H1 (cell line): Measurements from ENCODE around the gene ANKRD29. TPM values are rescaled to one million over a fixed set of nuclear protein-coding genes. Genes with fewer than 3 reads are reported as not detected.

ENCODE experiments used
- ASH2L ChIP-seq: fragments of 200-600, 300-600 bp; sonication (generic); IDR thresholded peaks from one replicate; pipeline ENCODE4 v1.7.1; 2017; ENCODE audit warnings: low read length
- BCL11A ChIP-seq, 2 experiments: IDR thresholded peaks; one replicate each; pipeline ENCODE4 v1.6.1; 2011; ENCODE audit warnings: low read depth in 2 of 2, low read length in 2 of 2, mild to moderate bottlenecking in 2 of 2
- BRCA1 ChIP-seq: IDR thresholded peaks from 2 replicates; pipeline ENCODE4 v1.6.1; 2012; ENCODE audit warnings: low read depth, low read length, improper control_type of control experiment
- CHD2 ChIP-seq: IDR thresholded peaks from 2 replicates; pipeline ENCODE4 v1.6.1; 2012; ENCODE audit warnings: low read length, improper control_type of control experiment
- CREB1 ChIP-seq: IDR thresholded peaks from 2 replicates; pipeline ENCODE4 v1.6.1; 2012; ENCODE audit warnings: inconsistent platforms
- EGR1 ChIP-seq: IDR thresholded peaks from 2 replicates; pipeline ENCODE4 v1.6.1; 2011; ENCODE audit warnings: low read depth, low read length, borderline replicate concordance
- SP2 ChIP-seq: IDR thresholded peaks from 2 replicates; pipeline ENCODE4 v1.6.1; 2012; ENCODE audit warnings: mild to moderate bottlenecking, low read length, inconsistent platforms
- polyA plus RNA-seq, 7 experiments: library from polyadenylated mRNA; depleted of rRNA in 3 of 7; stranded (reverse) in 5 of 7; unstranded in 2 of 7; fragments of >200 nt in 5 of 7; fragments of 200-250 nt in 2 of 7; gene quantifications; 1 replicate in 5 of 7; 2 replicates in 1 of 7; 4 replicates in 1 of 7; pipeline versions ENCODE4 v1.2.1 to v1.2.3, GENCODE V29; 2011 to 2013; ENCODE audit warnings: missing spikeins in 2 of 7, mixed read lengths in 2 of 7
- total RNA-seq: library from RNA; stranded (reverse); fragmentation: NEBNext Ultra II Directional; extraction: Animal tissue kit (Norgen Biotek cat#: 25700); gene quantifications from 2 replicates; pipeline ENCODE4 v1.2.1, GENCODE V29; 2021
- TF ChIP-seq, protein P1 (sequence below): fragments of 300-600 bp; sonication (generic); IDR thresholded peaks from 2 replicates; pipeline ENCODE4 v1.7.1; 2012; ENCODE audit warnings: low read length, moderate library complexity, mild to moderate bottlenecking, inconsistent platforms; ENCODE audit not compliant: insufficient replicate concordance
- TF ChIP-seq, protein P2 (sequence below), 3 experiments: IDR thresholded peaks; 1 replicate in 2 of 3; 2 replicates in 1 of 3; pipeline versions ENCODE4 v1.5.1 to v1.6.1; 2011; ENCODE audit warnings: low read length in 3 of 3, mild to moderate bottlenecking in 3 of 3, inconsistent platforms in 2 of 3, low read depth in 1 of 3, moderate library complexity in 1 of 3; ENCODE audit not compliant: insufficient read depth in 1 of 3; ENCODE audit errors: control extremely low read depth in 1 of 3

The ANKRD29 gene
- total and polyA plus RNA-seq, 2 of the 8 experiments (the other 6 are each of a cell fraction or from before 2014, with no cell fraction given) = 3.0 to 7.3 TPM

GRCh38 chr18:23669804-23670405 is 7.2 kb upstream of the ANKRD29 start (continued):
- TF ChIP-seq, protein P1, sequence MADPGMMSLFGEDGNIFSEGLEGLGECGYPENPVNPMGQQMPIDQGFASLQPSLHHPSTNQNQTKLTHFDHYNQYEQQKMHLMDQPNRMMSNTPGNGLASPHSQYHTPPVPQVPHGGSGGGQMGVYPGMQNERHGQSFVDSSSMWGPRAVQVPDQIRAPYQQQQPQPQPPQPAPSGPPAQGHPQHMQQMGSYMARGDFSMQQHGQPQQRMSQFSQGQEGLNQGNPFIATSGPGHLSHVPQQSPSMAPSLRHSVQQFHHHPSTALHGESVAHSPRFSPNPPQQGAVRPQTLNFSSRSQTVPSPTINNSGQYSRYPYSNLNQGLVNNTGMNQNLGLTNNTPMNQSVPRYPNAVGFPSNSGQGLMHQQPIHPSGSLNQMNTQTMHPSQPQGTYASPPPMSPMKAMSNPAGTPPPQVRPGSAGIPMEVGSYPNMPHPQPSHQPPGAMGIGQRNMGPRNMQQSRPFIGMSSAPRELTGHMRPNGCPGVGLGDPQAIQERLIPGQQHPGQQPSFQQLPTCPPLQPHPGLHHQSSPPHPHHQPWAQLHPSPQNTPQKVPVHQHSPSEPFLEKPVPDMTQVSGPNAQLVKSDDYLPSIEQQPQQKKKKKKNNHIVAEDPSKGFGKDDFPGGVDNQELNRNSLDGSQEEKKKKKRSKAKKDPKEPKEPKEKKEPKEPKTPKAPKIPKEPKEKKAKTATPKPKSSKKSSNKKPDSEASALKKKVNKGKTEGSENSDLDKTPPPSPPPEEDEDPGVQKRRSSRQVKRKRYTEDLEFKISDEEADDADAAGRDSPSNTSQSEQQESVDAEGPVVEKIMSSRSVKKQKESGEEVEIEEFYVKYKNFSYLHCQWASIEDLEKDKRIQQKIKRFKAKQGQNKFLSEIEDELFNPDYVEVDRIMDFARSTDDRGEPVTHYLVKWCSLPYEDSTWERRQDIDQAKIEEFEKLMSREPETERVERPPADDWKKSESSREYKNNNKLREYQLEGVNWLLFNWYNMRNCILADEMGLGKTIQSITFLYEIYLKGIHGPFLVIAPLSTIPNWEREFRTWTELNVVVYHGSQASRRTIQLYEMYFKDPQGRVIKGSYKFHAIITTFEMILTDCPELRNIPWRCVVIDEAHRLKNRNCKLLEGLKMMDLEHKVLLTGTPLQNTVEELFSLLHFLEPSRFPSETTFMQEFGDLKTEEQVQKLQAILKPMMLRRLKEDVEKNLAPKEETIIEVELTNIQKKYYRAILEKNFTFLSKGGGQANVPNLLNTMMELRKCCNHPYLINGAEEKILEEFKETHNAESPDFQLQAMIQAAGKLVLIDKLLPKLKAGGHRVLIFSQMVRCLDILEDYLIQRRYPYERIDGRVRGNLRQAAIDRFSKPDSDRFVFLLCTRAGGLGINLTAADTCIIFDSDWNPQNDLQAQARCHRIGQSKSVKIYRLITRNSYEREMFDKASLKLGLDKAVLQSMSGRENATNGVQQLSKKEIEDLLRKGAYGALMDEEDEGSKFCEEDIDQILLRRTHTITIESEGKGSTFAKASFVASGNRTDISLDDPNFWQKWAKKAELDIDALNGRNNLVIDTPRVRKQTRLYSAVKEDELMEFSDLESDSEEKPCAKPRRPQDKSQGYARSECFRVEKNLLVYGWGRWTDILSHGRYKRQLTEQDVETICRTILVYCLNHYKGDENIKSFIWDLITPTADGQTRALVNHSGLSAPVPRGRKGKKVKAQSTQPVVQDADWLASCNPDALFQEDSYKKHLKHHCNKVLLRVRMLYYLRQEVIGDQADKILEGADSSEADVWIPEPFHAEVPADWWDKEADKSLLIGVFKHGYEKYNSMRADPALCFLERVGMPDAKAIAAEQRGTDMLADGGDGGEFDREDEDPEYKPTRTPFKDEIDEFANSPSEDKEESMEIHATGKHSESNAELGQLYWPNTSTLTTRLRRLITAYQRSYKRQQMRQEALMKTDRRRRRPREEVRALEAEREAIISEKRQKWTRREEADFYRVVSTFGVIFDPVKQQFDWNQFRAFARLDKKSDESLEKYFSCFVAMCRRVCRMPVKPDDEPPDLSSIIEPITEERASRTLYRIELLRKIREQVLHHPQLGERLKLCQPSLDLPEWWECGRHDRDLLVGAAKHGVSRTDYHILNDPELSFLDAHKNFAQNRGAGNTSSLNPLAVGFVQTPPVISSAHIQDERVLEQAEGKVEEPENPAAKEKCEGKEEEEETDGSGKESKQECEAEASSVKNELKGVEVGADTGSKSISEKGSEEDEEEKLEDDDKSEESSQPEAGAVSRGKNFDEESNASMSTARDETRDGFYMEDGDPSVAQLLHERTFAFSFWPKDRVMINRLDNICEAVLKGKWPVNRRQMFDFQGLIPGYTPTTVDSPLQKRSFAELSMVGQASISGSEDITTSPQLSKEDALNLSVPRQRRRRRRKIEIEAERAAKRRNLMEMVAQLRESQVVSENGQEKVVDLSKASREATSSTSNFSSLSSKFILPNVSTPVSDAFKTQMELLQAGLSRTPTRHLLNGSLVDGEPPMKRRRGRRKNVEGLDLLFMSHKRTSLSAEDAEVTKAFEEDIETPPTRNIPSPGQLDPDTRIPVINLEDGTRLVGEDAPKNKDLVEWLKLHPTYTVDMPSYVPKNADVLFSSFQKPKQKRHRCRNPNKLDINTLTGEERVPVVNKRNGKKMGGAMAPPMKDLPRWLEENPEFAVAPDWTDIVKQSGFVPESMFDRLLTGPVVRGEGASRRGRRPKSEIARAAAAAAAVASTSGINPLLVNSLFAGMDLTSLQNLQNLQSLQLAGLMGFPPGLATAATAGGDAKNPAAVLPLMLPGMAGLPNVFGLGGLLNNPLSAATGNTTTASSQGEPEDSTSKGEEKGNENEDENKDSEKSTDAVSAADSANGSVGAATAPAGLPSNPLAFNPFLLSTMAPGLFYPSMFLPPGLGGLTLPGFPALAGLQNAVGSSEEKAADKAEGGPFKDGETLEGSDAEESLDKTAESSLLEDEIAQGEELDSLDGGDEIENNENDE = no peak
- TF ChIP-seq ASH2L (no peak), BRCA1 (no peak), EGR1 (no peak), CREB1 (no peak), SP2 (no peak), BCL11A (IDR thresholded peaks at IDR 0.05; ENCODE audit: low read depth in 2 of 2, low read length in 2 of 2) (no peak), CHD2 (no peak)
- TF ChIP-seq, protein P2, sequence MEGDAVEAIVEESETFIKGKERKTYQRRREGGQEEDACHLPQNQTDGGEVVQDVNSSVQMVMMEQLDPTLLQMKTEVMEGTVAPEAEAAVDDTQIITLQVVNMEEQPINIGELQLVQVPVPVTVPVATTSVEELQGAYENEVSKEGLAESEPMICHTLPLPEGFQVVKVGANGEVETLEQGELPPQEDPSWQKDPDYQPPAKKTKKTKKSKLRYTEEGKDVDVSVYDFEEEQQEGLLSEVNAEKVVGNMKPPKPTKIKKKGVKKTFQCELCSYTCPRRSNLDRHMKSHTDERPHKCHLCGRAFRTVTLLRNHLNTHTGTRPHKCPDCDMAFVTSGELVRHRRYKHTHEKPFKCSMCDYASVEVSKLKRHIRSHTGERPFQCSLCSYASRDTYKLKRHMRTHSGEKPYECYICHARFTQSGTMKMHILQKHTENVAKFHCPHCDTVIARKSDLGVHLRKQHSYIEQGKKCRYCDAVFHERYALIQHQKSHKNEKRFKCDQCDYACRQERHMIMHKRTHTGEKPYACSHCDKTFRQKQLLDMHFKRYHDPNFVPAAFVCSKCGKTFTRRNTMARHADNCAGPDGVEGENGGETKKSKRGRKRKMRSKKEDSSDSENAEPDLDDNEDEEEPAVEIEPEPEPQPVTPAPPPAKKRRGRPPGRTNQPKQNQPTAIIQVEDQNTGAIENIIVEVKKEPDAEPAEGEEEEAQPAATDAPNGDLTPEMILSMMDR (IDR thresholded peaks at IDR 0.05; ENCODE audit: control extremely low read depth in 1 of 3, insufficient read depth in 1 of 3, low read depth in 1 of 3, low read length in 3 of 3) = no peak
